ENCODE results near the gene GDPD3. TPM values are rescaled to one million over a fixed set of nuclear protein-coding genes. Genes with fewer than 3 reads are reported as not detected.

The GDPD3 gene
- total and polyA plus RNA-seq, 2 donors from 2014 or later = 3.6 to 17.7 TPM

- Histone ChIP-seq H3K36me3 (ENCODE audit: control insufficient read depth in 2 of 3, insufficient read depth in 3 of 3, low read length in 3 of 3) (peaks cover 2 to 26% (median 16%) of the 10 kb centered on the region in 3 donors), H3K27ac (ENCODE audit: low read depth in 2 of 2, low read length in 2 of 2) (peak within 1 kb of the TSS; percentile 82 to 93)
- peak; percentile 92 to 97 (median 95) for DNase-seq
These were observed 37.6 kb downstream of the GDPD3 start, which contains the start of gene PPP4C for GRCh38 chr16:30075503-30076275. Gene PPP4C, plus strand, starts transcription at chr16:30075994. Its CDS starts 384 bp downstream, at chr16:30076378.

GRCh38 chr16:30070490-30070889 lies 42.8 kb downstream of the GDPD3 start:
- no peak overlapping the region for H3K9ac ChIP-seq (ENCODE audit: low read length in 3 of 3)
- H3K27me3 ChIP-seq (ENCODE audit: control insufficient read depth, insufficient read depth, low read length) = no peaks in the 10 kb centered on the region
- H3K36me3 ChIP-seq (ENCODE audit: control insufficient read depth in 2 of 3, insufficient read depth in 3 of 3, low read length in 3 of 3) = peaks cover 11 to 52% (median 34%) of the 10 kb centered on the region in 3 donors
- intact Hi-C loops (cut with DNase I) = no loop called here
- no peak overlapping the region for H3K4me3 ChIP-seq (ENCODE audit: low read length in 3 of 3)
- peaks cover 0 to 29% (median 9%) of the 10 kb centered on the region in 3 donors for H3K4me1 ChIP-seq (ENCODE audit: control insufficient read depth in 2 of 3, insufficient read depth in 2 of 3, low read depth in 1 of 3, low read length in 3 of 3)
- FAIRE-seq (no peak), DNase-seq (no peak)
- no peaks in the 10 kb centered on the region for H3K9me3 ChIP-seq (ENCODE audit: control insufficient read depth in 2 of 3, insufficient read depth in 1 of 3, low read length in 3 of 3)
- TF ChIP-seq, protein P1, sequence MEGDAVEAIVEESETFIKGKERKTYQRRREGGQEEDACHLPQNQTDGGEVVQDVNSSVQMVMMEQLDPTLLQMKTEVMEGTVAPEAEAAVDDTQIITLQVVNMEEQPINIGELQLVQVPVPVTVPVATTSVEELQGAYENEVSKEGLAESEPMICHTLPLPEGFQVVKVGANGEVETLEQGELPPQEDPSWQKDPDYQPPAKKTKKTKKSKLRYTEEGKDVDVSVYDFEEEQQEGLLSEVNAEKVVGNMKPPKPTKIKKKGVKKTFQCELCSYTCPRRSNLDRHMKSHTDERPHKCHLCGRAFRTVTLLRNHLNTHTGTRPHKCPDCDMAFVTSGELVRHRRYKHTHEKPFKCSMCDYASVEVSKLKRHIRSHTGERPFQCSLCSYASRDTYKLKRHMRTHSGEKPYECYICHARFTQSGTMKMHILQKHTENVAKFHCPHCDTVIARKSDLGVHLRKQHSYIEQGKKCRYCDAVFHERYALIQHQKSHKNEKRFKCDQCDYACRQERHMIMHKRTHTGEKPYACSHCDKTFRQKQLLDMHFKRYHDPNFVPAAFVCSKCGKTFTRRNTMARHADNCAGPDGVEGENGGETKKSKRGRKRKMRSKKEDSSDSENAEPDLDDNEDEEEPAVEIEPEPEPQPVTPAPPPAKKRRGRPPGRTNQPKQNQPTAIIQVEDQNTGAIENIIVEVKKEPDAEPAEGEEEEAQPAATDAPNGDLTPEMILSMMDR (IDR thresholded peaks at IDR 0.05; ENCODE audit: borderline replicate concordance, extremely low read depth, insufficient read depth) = no peak
- H3K27ac ChIP-seq (ENCODE audit: low read depth in 2 of 2, low read length in 2 of 2) = no peak overlapping the region

More at GRCh38 chr16:30075503-30076275, 37.6 kb downstream of the GDPD3 start, which contains the start of gene PPP4C:
- H3K9ac ChIP-seq (ENCODE audit: low read length in 3 of 3) = peak within 1 kb of the TSS; percentile 65 to 96 (median 88)
- H3K9me3 ChIP-seq (ENCODE audit: control insufficient read depth in 2 of 3, insufficient read depth in 1 of 3, low read length in 3 of 3) = no peaks in the 10 kb centered on the region
- no peaks in the 10 kb centered on the region for H3K27me3 ChIP-seq (ENCODE audit: control insufficient read depth, insufficient read depth, low read length)
- FAIRE-seq = no peak
- H3K4me3 ChIP-seq (ENCODE audit: low read length in 3 of 3) = peak within 1 kb of the TSS; percentile 77 to 89 (median 79)
- H3K4me1 ChIP-seq (ENCODE audit: control insufficient read depth in 2 of 3, insufficient read depth in 2 of 3, low read depth in 1 of 3, low read length in 3 of 3) = peaks cover 0 to 20% (median 8%) of the 10 kb centered on the region in 3 donors
- intact Hi-C loops (cut with DNase I) = no loop called here
- TF ChIP-seq, protein P1 (IDR thresholded peaks at IDR 0.05; ENCODE audit: borderline replicate concordance, extremely low read depth, insufficient read depth) = peak; percentile 12

DNA sequence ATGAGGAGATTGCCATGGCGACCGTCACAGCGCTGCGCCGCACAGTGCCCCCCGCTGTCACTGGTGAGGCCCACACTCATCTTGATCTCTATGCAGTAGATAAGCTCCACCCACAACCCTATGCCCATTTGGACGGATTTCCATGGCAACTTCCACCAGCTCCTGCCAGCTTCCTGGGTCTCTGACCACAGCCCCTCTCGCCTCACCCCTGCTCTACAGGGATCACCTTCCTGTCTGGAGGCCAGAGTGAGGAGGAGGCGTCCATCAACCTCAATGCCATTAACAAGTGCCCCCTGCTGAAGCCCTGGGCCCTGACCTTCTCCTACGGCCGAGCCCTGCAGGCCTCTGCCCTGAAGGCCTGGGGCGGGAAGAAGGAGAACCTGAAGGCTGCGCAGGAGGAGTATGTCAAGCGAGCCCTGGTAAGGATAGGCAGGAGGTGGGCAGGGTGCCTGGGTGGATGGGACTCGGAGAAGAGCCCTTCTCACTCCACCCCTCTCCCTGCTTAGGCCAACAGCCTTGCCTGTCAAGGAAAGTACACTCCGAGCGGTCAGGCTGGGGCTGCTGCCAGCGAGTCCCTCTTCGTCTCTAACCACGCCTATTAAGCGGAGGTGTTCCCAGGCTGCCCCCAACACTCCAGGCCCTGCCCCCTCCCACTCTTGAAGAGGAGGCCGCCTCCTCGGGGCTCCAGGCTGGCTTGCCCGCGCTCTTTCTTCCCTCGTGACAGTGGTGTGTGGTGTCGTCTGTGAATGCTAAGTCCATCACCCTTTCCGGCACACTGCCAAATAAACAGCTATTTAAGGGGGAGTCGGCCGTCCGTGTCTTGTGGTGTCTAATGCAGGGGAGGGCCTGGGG lies 43.5 kb downstream of the GDPD3 start:
- Histone ChIP-seq H3K27me3 (ENCODE audit: control insufficient read depth, insufficient read depth, low read length) (no peaks in the 10 kb centered on the region), H3K36me3 (ENCODE audit: control insufficient read depth in 2 of 3, insufficient read depth in 3 of 3, low read length in 3 of 3) (peaks cover 11 to 52% (median 34%) of the 10 kb centered on the region in 3 donors), H3K9ac (ENCODE audit: low read length in 3 of 3) (no peak overlapping the region), H3K9me3 (ENCODE audit: control insufficient read depth in 2 of 3, insufficient read depth in 1 of 3, low read length in 3 of 3) (no peaks in the 10 kb centered on the region), H3K4me3 (ENCODE audit: low read length in 3 of 3) (peak overlapping the region in 1 of 3 donors; percentile 12), H3K27ac (ENCODE audit: low read depth in 2 of 2, low read length in 2 of 2) (no peak overlapping the region), H3K4me1 (ENCODE audit: control insufficient read depth in 2 of 3, insufficient read depth in 2 of 3, low read depth in 1 of 3, low read length in 3 of 3) (peaks cover 0 to 29% (median 9%) of the 10 kb centered on the region in 3 donors)
- TF ChIP-seq, protein P1 (IDR thresholded peaks at IDR 0.05; ENCODE audit: borderline replicate concordance, extremely low read depth, insufficient read depth) = no peak
- DNase-seq = no peak
- FAIRE-seq = no peak
- intact Hi-C loops (cut with DNase I) = no loop called here

Measured in kidney (tissue), 14 donors.